Esophagus squamous epithelium (tissue), 4 donors: ENCODE data around the gene COPS4.

Experiments
- POLR2A ChIP-seq, 4 donors: fragments of 450-650 bp; IDR thresholded peaks; one replicate each; pipeline ENCODE4 v1.6.1; 2017; ENCODE audit warnings: antibody characterized with exemption in 4 of 4, mild to moderate bottlenecking in 4 of 4, moderate library complexity in 3 of 4
- TF ChIP-seq, protein P1 (sequence below), 6 experiments: fragments of 450-650 bp in 4 of 6; fragments of 200-600 bp in 2 of 6; sonication (generic) in 2 of 6; IDR thresholded peaks; one replicate each; pipeline ENCODE4 v1.5.1; 2016 to 2019; ENCODE audit warnings: antibody characterized with exemption in 6 of 6, mild to moderate bottlenecking in 4 of 6, moderate library complexity in 4 of 6

DNA sequence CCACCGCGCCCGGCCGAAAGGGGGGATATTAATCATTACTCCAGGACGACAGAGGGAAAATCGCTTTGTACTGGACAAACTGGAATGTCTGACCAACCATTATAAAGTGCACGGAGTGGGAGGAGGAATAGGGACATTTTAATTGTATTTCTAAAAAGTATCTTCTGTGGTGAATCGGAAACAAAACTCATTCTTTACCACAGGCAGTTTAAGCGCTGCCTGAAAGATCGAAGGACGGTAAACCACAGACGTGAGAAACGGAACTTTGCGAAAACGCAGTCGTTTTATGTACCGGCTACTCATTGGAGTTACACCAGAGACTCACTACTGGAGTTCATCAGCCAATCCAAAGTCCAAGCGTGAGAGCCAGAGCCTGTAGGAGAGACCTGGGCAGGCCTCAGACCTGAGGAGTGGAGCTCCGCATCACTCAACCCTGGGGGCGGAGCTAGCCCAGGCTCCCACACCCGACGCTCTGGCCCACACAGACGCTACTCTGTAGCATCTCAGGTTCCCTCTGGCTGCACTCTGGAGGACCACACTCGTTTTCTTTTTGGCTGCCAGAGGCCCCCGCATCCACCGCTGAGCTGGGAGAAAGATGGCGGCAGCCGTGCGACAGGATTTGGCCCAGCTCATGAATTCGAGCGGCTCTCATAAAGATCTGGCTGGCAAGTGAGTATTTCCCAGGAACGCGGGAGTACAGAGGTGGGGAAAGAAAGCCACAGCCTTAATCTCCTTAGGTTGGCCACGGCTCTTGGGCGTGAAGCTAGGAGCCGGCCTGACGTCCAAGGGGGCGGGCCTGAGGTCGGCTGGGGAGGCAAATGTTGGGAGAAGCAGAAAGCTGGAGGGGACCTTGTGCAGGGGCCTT lies at the start of gene COPS4:
- TF ChIP-seq, protein P1, sequence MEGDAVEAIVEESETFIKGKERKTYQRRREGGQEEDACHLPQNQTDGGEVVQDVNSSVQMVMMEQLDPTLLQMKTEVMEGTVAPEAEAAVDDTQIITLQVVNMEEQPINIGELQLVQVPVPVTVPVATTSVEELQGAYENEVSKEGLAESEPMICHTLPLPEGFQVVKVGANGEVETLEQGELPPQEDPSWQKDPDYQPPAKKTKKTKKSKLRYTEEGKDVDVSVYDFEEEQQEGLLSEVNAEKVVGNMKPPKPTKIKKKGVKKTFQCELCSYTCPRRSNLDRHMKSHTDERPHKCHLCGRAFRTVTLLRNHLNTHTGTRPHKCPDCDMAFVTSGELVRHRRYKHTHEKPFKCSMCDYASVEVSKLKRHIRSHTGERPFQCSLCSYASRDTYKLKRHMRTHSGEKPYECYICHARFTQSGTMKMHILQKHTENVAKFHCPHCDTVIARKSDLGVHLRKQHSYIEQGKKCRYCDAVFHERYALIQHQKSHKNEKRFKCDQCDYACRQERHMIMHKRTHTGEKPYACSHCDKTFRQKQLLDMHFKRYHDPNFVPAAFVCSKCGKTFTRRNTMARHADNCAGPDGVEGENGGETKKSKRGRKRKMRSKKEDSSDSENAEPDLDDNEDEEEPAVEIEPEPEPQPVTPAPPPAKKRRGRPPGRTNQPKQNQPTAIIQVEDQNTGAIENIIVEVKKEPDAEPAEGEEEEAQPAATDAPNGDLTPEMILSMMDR (IDR thresholded peaks at IDR 0.05): peak; percentile 16 to 68 (median 58)
- peak in 3 of 4 donors; percentile 12 to 71 (median 37) for TF ChIP-seq POLR2A (IDR thresholded peaks at IDR 0.05)
